Omental fat pad (tissue), 4 donors: ENCODE measurements around the gene CUBN. TPM values are rescaled to one million over a fixed set of nuclear protein-coding genes. Genes with fewer than 3 reads are reported as not detected.

Experiments
- ATAC-seq: fragments of 150-250 bp; one replicate; pipeline ENCODE4 v1.9.1; 2016; ENCODE audit warnings: mild to moderate bottlenecking, moderate library complexity; ENCODE audit not compliant: low FRiP score
- DNase-seq: peaks from one replicate; pipeline ENCODE4 v3.0.0-alpha.2; 2019; ENCODE audit warnings: low spot score
- CTCF ChIP-seq, 3 donors: fragments of 450-650 bp; IDR thresholded peaks; one replicate each; pipeline ENCODE4 v1.5.1; 2016 to 2017; ENCODE audit warnings: antibody characterized with exemption in 3 of 3, mild to moderate bottlenecking in 3 of 3, moderate library complexity in 2 of 3
- total RNA-seq, 4 donors: library from RNA; depleted of rRNA; stranded (reverse); fragments of >200 nt; gene quantifications; one replicate each; pipeline ENCODE4 v1.1.0, GENCODE V29; 2016

CUBN gene
- total RNA-seq, 4 donors from 2014 or later = 1.6 to 4.5 (median 2.2) TPM

DNA sequence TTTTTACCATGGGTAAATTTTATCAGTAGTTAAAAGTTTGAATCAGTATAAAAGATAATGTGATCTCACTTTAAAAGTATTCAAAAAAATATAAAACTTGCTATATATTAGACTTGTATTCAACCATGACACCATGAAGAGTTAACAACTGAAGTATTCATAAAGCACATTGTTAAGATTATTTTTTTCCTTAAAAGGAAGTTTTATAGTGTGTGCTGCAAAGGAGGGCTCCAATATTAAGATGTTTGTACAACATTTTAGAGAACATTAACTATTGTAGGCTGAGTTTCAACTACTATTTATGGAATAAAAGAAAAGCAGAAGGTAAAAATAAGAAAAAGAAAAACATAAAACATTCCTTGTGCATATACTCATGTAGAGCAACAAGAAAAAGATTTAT is 24.5 kb upstream of the CUBN start:
- DNase-seq (no peak), ATAC-seq (no peak)
- no peak for TF ChIP-seq CTCF (IDR thresholded peaks at IDR 0.05)

DNA sequence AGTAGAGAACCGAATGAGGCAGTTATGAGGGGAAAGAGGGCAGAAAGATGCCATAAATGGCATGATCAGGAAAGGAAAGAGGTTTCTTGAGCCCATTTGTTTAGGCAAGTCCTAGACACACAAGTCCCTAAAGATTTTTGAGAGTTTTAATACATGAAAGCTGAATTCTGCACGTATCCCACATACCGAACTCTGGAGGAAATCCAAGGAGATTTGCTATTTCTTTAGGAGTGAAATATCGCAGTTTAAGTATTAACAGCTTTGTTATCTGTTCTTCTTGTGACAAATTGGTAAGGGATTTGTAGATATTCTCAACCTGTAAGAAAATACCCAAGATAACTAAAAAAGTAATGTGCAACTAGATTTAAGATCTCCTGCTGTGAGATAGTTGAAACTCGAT is 23.7 kb upstream of the CUBN start:
- TF ChIP-seq CTCF (IDR thresholded peaks at IDR 0.05) = no peak
- DNase-seq (no peak), ATAC-seq (no peak)

DNA sequence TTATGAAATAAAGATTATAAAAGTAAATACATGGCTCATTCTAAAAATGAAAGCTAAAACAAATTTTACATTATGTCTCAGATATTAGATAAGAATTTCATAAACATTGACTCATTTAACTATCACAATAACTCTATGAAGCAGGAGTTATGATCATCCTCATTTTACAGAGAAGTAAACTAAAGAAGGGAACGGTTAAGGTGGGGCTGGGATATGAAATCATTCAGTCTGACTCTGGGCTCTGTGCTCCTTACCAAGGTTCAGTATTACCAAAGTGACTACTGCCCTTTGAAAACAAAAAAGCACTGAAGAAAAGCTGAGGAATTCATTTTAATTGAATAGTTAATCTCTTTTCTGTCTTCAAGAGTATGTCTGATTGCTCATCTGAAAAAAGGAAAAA is 22.1 kb upstream of the CUBN start:
- ATAC-seq (no peak), DNase-seq (no peak)
- TF ChIP-seq CTCF (IDR thresholded peaks at IDR 0.05) = no peak

DNA sequence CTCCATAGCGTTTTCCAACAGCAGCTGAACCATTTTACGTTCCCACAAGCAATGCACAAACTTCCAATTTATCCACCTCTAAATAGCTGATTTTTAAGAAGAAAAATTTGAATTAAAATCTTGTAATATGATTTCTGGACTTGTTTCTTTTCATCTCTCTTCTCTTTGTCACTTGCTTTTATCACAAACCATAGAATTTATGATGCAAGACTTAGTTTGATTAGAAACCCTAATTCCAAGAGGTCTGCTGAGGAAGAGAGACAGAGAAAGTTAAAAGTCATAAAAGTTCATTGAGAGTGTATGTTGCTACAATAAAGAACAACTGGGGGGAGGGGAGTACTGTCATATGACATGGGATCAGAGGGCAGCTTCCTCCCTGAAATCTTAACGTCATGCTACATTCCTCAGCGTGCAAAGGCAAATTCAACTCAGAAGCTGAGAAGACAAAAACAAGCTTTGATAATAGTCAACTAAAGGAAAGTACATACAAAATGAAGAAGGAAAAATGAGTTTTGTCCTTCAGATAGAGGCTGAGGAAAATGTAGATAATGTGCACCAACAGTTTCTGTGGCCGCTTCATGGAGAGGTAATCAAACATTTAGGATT is 18.4 kb upstream of the CUBN start:
- no peak for ATAC-seq

GRCh38 chr10:17146892-17147291 is 17.3 kb upstream of the CUBN start:
- no peak for ATAC-seq
- no peak for DNase-seq
- TF ChIP-seq CTCF (IDR thresholded peaks at IDR 0.05) = no peak

More for the DNA sequence above, 18.4 kb upstream of the CUBN start:
- no peak for DNase-seq
- no peak for TF ChIP-seq CTCF (IDR thresholded peaks at IDR 0.05)

DNA sequence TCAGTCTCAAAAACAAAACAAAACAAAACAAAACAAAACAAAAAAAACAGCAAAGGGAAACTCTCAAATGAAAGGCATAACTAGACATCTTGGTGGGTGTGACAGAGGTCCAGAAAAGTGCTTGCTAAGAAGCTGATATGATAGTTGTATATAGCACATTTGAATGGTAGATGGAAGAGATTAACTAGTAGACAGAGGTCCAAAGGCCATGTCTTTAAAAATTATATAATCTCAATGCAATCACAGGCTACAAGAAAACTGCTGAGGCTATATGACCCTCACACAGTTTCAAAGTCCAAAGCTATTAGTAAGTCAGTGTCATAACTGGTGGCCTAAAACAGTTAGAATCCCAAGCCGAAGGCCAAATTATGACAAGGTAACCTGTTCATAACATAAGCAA is 15.6 kb upstream of the CUBN start:
- no peak for ATAC-seq

More for the DNA sequence above, 15.6 kb upstream of the CUBN start:
- no peak for TF ChIP-seq CTCF (IDR thresholded peaks at IDR 0.05)
- DNase-seq = no peak
